ENCODE results near the gene ANO10.

The ANO10 gene

DNA sequence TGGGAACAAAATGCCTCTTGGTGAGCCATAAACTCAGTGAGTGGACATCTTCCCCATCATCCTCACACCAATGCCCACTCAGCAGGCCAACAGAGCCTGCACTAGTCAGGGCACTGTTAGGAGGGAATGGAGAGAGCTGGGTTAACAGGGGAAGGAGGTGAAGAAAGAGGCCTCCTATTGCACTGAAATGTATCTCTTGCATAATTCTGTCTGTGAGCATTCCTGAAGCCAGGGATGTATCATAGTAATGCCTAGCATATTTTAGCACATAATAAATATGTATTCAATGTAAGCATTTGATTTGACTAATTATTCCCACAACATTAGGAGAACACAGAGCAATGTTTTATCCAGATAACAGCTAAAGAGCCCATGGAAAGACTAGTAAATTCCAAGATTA is 81.2 kb downstream of the ANO10 start:
- Histone ChIP-seq H3K4me3 (ENCODE audit: low read length) (no peak overlapping the region), H3K9me3 (ENCODE audit: control insufficient read depth, insufficient read depth, low read length) (no peaks in the 10 kb centered on the region), H3K36me3 (ENCODE audit: control insufficient read depth, insufficient read depth, low read length) (no peaks in the 10 kb centered on the region), H3K27me3 (ENCODE audit: control insufficient read depth, insufficient read depth, low read length) (no peaks in the 10 kb centered on the region), H3K4me1 (ENCODE audit: control insufficient read depth, insufficient read depth, low read length) (peaks cover 4% of the 10 kb centered on the region), H3K27ac (ENCODE audit: low read length) (no peak overlapping the region)
- DNase-seq (ENCODE audit: low read depth, low spot score): no peak

DNA sequence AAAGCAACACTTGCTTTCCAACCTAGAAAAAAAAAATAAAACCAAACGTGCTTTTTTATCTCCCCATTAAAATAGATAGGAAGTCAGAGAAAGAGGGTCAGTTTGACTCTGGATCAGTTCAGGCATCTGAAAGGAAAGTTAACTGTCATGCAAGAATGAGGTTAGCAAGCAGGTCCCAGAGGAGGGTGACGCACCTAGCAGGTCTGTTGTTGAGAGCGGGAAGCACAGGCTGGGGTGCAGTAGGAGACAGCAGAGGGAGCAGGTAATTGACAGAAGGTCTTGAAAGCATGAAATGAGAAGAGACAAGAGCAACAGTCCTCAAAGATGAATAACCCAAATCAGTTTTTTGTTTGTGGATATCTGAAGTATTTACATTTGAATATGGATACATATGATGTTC is 82.5 kb downstream of the ANO10 start:
- Histone ChIP-seq H3K9me3 (ENCODE audit: control insufficient read depth, insufficient read depth, low read length) (no peaks in the 10 kb centered on the region), H3K4me1 (ENCODE audit: control insufficient read depth, insufficient read depth, low read length) (peaks cover 5% of the 10 kb centered on the region), H3K27ac (ENCODE audit: low read length) (no peak overlapping the region), H3K27me3 (ENCODE audit: control insufficient read depth, insufficient read depth, low read length) (no peaks in the 10 kb centered on the region), H3K36me3 (ENCODE audit: control insufficient read depth, insufficient read depth, low read length) (no peaks in the 10 kb centered on the region), H3K4me3 (ENCODE audit: low read length) (no peak overlapping the region)
- DNase-seq (ENCODE audit: low read depth, low spot score): no peak
- no CpG with 5 or more reads among the region's 3 CpGs for WGBS (ENCODE audit: insufficient coverage, insufficient read length)

- Histone ChIP-seq H3K9me3 (ENCODE audit: control insufficient read depth, insufficient read depth, low read length) (no peaks in the 10 kb centered on the region), H3K27me3 (ENCODE audit: control insufficient read depth, insufficient read depth, low read length) (no peaks in the 10 kb centered on the region), H3K4me1 (ENCODE audit: control insufficient read depth, insufficient read depth, low read length) (peaks cover 5% of the 10 kb centered on the region), H3K36me3 (ENCODE audit: control insufficient read depth, insufficient read depth, low read length) (no peaks in the 10 kb centered on the region), H3K27ac (ENCODE audit: low read length) (no peak overlapping the region), H3K4me3 (ENCODE audit: low read length) (no peak overlapping the region)
- no peak for DNase-seq (ENCODE audit: low read depth, low spot score)
Measured at GRCh38 chr3:43537225-43537624, 84.6 kb downstream of the ANO10 start.

DNA sequence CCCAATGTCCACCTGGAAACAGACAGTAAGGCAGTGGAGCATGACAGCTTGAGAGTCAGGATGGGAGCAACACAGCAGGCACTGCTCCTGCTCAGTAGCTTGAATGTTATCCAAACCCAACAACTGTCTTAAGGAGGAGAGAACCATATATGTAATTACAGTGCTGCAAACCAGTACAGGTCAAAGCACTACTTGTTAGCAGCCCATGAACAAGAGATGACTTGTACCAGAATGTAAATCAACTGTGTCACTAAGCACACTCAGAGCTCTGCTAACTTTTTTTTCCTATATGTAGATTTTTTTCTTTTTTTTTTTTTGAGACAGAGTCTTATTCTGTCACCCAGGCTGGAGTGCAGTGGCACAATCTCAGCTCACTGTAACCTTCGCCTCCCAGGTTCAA is 87.1 kb downstream of the ANO10 start:
- DNase-seq (ENCODE audit: low read depth, low spot score): no peak
- H3K27me3 ChIP-seq (ENCODE audit: control insufficient read depth, insufficient read depth, low read length): no peaks in the 10 kb centered on the region
- WGBS (ENCODE audit: insufficient coverage, insufficient read length): no CpG with 5 or more reads among the region's 1 CpG

GRCh38 chr3:43533009-43533408 is 88.8 kb downstream of the ANO10 start:
- H3K27me3 ChIP-seq (ENCODE audit: control insufficient read depth, insufficient read depth, low read length): no peaks in the 10 kb centered on the region
- H3K4me1 ChIP-seq (ENCODE audit: control insufficient read depth, insufficient read depth, low read length): peaks cover 4% of the 10 kb centered on the region; the same call in 1 of the 2 replicates
- H3K27ac ChIP-seq (ENCODE audit: low read length): no peak overlapping the region
- no CpG with 5 or more reads among the region's 3 CpGs for WGBS (ENCODE audit: insufficient coverage, insufficient read length)
- no peak overlapping the region for H3K4me3 ChIP-seq (ENCODE audit: low read length)
- no peak for DNase-seq (ENCODE audit: low read depth, low spot score)
- no peaks in the 10 kb centered on the region for H3K36me3 ChIP-seq (ENCODE audit: control insufficient read depth, insufficient read depth, low read length)
- H3K9me3 ChIP-seq (ENCODE audit: control insufficient read depth, insufficient read depth, low read length): no peaks in the 10 kb centered on the region

More for the DNA sequence above, 87.1 kb downstream of the ANO10 start:
- H3K36me3 ChIP-seq (ENCODE audit: control insufficient read depth, insufficient read depth, low read length): no peaks in the 10 kb centered on the region
- no peaks in the 10 kb centered on the region for H3K9me3 ChIP-seq (ENCODE audit: control insufficient read depth, insufficient read depth, low read length)
- no peak overlapping the region for H3K27ac ChIP-seq (ENCODE audit: low read length)
- peaks cover 5% of the 10 kb centered on the region; the same call in 1 of the 2 replicates for H3K4me1 ChIP-seq (ENCODE audit: control insufficient read depth, insufficient read depth, low read length)
- H3K4me3 ChIP-seq (ENCODE audit: low read length): no peak overlapping the region

DNA sequence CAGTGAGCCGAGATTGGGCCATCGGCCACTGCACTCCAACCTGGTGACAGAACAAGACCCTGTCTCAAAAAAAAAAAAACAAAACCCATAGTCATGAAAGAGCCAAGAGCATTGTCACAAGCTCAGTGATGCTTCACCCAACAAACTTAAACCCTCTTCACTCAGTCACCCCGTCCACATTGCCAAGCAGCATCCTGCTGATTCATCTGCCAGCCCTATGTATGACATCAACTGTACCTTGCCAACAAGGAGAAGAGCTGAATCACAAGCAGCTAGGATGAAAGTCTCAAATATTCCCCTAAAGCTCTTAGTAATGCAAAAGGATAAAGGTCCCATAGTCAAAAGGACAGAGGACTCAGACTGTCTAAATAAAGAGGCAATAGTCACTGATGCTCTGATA is 90.0 kb downstream of the ANO10 start:
- no peak for DNase-seq (ENCODE audit: low read depth, low spot score)
- Histone ChIP-seq H3K4me1 (ENCODE audit: control insufficient read depth, insufficient read depth, low read length) (peaks cover 1% of the 10 kb centered on the region; the same call in 1 of the 2 replicates), H3K9me3 (ENCODE audit: control insufficient read depth, insufficient read depth, low read length) (no peaks in the 10 kb centered on the region), H3K36me3 (ENCODE audit: control insufficient read depth, insufficient read depth, low read length) (no peaks in the 10 kb centered on the region), H3K27ac (ENCODE audit: low read length) (no peak overlapping the region), H3K4me3 (ENCODE audit: low read length) (no peak overlapping the region), H3K27me3 (ENCODE audit: control insufficient read depth, insufficient read depth, low read length) (no peaks in the 10 kb centered on the region)
- no CpG with 5 or more reads among the region's 3 CpGs for WGBS (ENCODE audit: insufficient coverage, insufficient read length)

- Histone ChIP-seq H3K4me3 (ENCODE audit: low read length) (no peak overlapping the region), H3K27ac (ENCODE audit: low read length) (no peak overlapping the region), H3K4me1 (ENCODE audit: control insufficient read depth, insufficient read depth, low read length) (no peaks in the 10 kb centered on the region), H3K27me3 (ENCODE audit: control insufficient read depth, insufficient read depth, low read length) (no peaks in the 10 kb centered on the region), H3K9me3 (ENCODE audit: control insufficient read depth, insufficient read depth, low read length) (no peaks in the 10 kb centered on the region), H3K36me3 (ENCODE audit: control insufficient read depth, insufficient read depth, low read length) (no peaks in the 10 kb centered on the region)
- DNase-seq (ENCODE audit: low read depth, low spot score): no peak
Measured at GRCh38 chr3:43528498-43529099, 93.2 kb downstream of the ANO10 start.

GRCh38 chr3:43526956-43527355 is 94.9 kb downstream of the ANO10 start:
- no peak overlapping the region for H3K4me3 ChIP-seq (ENCODE audit: low read length)
- no peaks in the 10 kb centered on the region for H3K27me3 ChIP-seq (ENCODE audit: control insufficient read depth, insufficient read depth, low read length)
- H3K36me3 ChIP-seq (ENCODE audit: control insufficient read depth, insufficient read depth, low read length): no peaks in the 10 kb centered on the region
- no peaks in the 10 kb centered on the region for H3K9me3 ChIP-seq (ENCODE audit: control insufficient read depth, insufficient read depth, low read length)
- no peak for DNase-seq (ENCODE audit: low read depth, low spot score)
- no peak overlapping the region for H3K27ac ChIP-seq (ENCODE audit: low read length)
- no peaks in the 10 kb centered on the region for H3K4me1 ChIP-seq (ENCODE audit: control insufficient read depth, insufficient read depth, low read length)

GRCh38 chr3:43525941-43526607 is 95.7 kb downstream of the ANO10 start:
- DNase-seq (ENCODE audit: low read depth, low spot score): no peak
- H3K4me3 ChIP-seq (ENCODE audit: low read length): no peak overlapping the region
- no peaks in the 10 kb centered on the region for H3K9me3 ChIP-seq (ENCODE audit: control insufficient read depth, insufficient read depth, low read length)
- WGBS (ENCODE audit: insufficient coverage, insufficient read length): no CpG with 5 or more reads among the region's 4 CpGs
- H3K36me3 ChIP-seq (ENCODE audit: control insufficient read depth, insufficient read depth, low read length): no peaks in the 10 kb centered on the region
- no peaks in the 10 kb centered on the region for H3K4me1 ChIP-seq (ENCODE audit: control insufficient read depth, insufficient read depth, low read length)
- no peak overlapping the region for H3K27ac ChIP-seq (ENCODE audit: low read length)
- H3K27me3 ChIP-seq (ENCODE audit: control insufficient read depth, insufficient read depth, low read length): no peaks in the 10 kb centered on the region

DNA sequence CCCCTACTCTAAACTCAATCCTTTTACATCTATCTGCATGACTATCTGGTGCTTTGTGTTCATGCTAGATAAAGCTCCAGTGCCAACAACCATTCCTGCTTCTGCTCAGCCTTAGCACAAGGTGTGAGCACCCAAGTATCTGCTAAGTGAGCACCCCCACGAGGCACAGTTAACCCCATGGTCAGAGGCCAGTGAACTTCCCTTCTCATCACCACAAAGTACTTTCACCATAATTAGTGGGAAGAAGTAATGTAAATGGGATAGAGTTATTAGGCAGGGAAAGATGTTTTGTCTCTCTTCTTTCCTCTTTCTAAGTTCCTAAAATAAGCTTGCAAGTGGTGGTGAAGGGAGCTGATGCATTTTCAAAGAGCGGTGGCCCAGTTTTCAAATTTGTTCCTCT is 96.4 kb downstream of the ANO10 start:
- no CpG with 5 or more reads among the region's 2 CpGs for WGBS (ENCODE audit: insufficient coverage, insufficient read length)
- H3K27me3 ChIP-seq (ENCODE audit: control insufficient read depth, insufficient read depth, low read length): no peaks in the 10 kb centered on the region

DNA sequence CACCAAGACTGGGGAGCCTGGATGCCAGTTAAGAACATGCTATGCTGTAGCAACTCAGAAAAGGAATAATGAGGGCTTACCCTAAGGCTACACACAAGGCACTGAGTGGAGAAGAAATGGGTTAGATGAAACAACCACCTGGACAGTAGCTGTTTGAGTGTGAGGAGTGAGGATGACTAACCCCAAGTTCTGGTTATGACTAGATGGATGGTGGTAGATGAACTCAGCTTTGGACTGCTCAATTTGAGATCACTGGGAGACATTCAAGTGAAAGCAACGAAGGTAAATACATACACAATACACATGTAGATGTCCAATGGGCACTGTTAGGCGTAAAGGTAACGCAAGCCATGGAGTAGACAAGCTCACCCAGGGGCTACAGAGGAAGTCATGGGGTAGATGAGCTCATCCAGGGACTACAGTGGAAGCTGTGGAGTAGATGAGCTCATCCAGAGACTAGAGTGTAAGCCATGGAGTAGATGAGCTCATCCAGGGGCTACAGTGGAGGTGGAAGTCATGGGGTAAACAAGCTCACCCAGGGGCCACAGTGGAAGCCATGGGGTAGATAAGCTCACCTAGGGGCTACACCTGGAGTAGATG is 98.3 kb downstream of the ANO10 start:
- no CpG with 5 or more reads among the region's 3 CpGs for WGBS (ENCODE audit: insufficient coverage, insufficient read length)
- Histone ChIP-seq H3K9me3 (ENCODE audit: control insufficient read depth, insufficient read depth, low read length) (0 out of 2 replicates have a peak, but pooled peaks cover 1% of the 10 kb centered on the region), H3K4me3 (ENCODE audit: low read length) (no peak overlapping the region), H3K36me3 (ENCODE audit: control insufficient read depth, insufficient read depth, low read length) (no peaks in the 10 kb centered on the region), H3K27ac (ENCODE audit: low read length) (no peak overlapping the region), H3K27me3 (ENCODE audit: control insufficient read depth, insufficient read depth, low read length) (no peaks in the 10 kb centered on the region), H3K4me1 (ENCODE audit: control insufficient read depth, insufficient read depth, low read length) (no peaks in the 10 kb centered on the region)
- no peak for DNase-seq (ENCODE audit: low read depth, low spot score)

More for the DNA sequence above, 96.4 kb downstream of the ANO10 start:
- Histone ChIP-seq H3K4me1 (ENCODE audit: control insufficient read depth, insufficient read depth, low read length) (no peaks in the 10 kb centered on the region), H3K4me3 (ENCODE audit: low read length) (no peak overlapping the region), H3K27ac (ENCODE audit: low read length) (no peak overlapping the region), H3K9me3 (ENCODE audit: control insufficient read depth, insufficient read depth, low read length) (no peaks in the 10 kb centered on the region), H3K36me3 (ENCODE audit: control insufficient read depth, insufficient read depth, low read length) (no peaks in the 10 kb centered on the region)
- no peak for DNase-seq (ENCODE audit: low read depth, low spot score)
